ENCODE data around the gene USP32. TPM values are rescaled to one million over a fixed set of nuclear protein-coding genes. Genes with fewer than 3 reads are reported as not detected.

The USP32 gene
- total RNA-seq, 1 experiment from 2014 or later, result 73.5 TPM

GRCh38 chr17:60322056-60322387 lies 69.9 kb downstream of the USP32 start:
- H3K18ac ChIP-seq (ENCODE audit: insufficient read length, low read depth, low read length), result no peak overlapping the region
- no peak overlapping the region for H4K91ac ChIP-seq (ENCODE audit: insufficient read length, low read depth, low read length)
- no peak overlapping the region for H4K5ac ChIP-seq (ENCODE audit: insufficient read length, low read depth, low read length)
- no peak overlapping the region for H3K9ac ChIP-seq (ENCODE audit: extremely low read depth, insufficient read length, low read length)
- H2BK20ac ChIP-seq (ENCODE audit: low read depth, low read length, poor library complexity, severe bottlenecking), result no peak overlapping the region
- H2BK12ac ChIP-seq (ENCODE audit: insufficient read length, low read depth, low read length), result no peak overlapping the region
- H3K36me3 Mint-ChIP-seq (ENCODE audit: insufficient read depth in 1 of 3, low read depth in 3 of 3), result peaks cover 0 to under 1% (median 0%) of the 10 kb centered on the region in 3 experiments; a peak in 2 of 7 replicates
- no peaks in the 10 kb centered on the region; a peak in 1 of 5 replicates for H3K9me3 Mint-ChIP-seq
- DNase-seq, result no peak
- H2AFZ ChIP-seq (ENCODE audit: low read length), result no peak overlapping the region
- H3K56ac ChIP-seq (ENCODE audit: insufficient read length, low read depth, low read length), result no peak overlapping the region
- H3K27ac Mint-ChIP-seq, result no peak overlapping the region
- no peak overlapping the region for H3K23ac ChIP-seq (ENCODE audit: insufficient read length, low read depth, low read length)
- no peak overlapping the region for H3K4me2 ChIP-seq (ENCODE audit: insufficient read depth, insufficient read length, low read length)
- H3K79me1 ChIP-seq (ENCODE audit: insufficient read depth, low read depth, low read length, poor library complexity, severe bottlenecking), result peaks cover 9% of the 10 kb centered on the region
- H2BK120ac ChIP-seq (ENCODE audit: low read depth, low read length, poor library complexity, severe bottlenecking), result no peak overlapping the region
- peaks cover 16% of the 10 kb centered on the region for H3K79me2 ChIP-seq (ENCODE audit: insufficient read depth, low read length)
- no peaks in the 10 kb centered on the region for H3K27me3 ChIP-seq (ENCODE audit: insufficient read depth, low read length)
- no peak overlapping the region for H3T11ph ChIP-seq (ENCODE audit: low read length)
- H3K4me1 ChIP-seq (ENCODE audit: insufficient read depth, low read length), result peaks cover 5% of the 10 kb centered on the region; the same call in 1 of the 2 replicates
- H2AK5ac ChIP-seq (ENCODE audit: insufficient read length, low read length), result no peak overlapping the region
- H4K20me1 ChIP-seq (ENCODE audit: control insufficient read depth, insufficient read depth, insufficient read length), result no peaks in the 10 kb centered on the region
- TF ChIP-seq CTCF (conservative IDR thresholded peaks at IDR 0.05), result no peak
- no peak overlapping the region for H3K4me3 Mint-ChIP-seq
- peaks cover 16 to 21% of the 10 kb centered on the region in 2 experiments for H3K4me1 Mint-ChIP-seq
- H3K14ac ChIP-seq (ENCODE audit: insufficient read depth, low read length), result no peak overlapping the region
- no CpG with 5 or more reads among the region's 2 CpGs for WGBS (ENCODE audit: extremely low coverage, insufficient read length, low lambda C conversion rate)
- no peak overlapping the region for H4K8ac ChIP-seq (replicated peaks; ENCODE audit: insufficient read length, low read depth, low read length)
- no peak overlapping the region for H2BK5ac ChIP-seq (ENCODE audit: insufficient read length, low read length)
- H3K27ac ChIP-seq (ENCODE audit: insufficient read length, low read depth, low read length), result no peak overlapping the region
- H2BK15ac ChIP-seq (ENCODE audit: low read depth, low read length), result no peak overlapping the region
- H3K23me2 ChIP-seq (ENCODE audit: insufficient read length, low read depth, low read length, poor library complexity, severe bottlenecking), result no peaks in the 10 kb centered on the region
- H3K27me3 Mint-ChIP-seq (ENCODE audit: low read depth), result no peaks in the 10 kb centered on the region
- no peak overlapping the region for H3K4ac ChIP-seq (ENCODE audit: low read depth, low read length)
- no peaks in the 10 kb centered on the region for H3K9me3 ChIP-seq (ENCODE audit: control insufficient read depth, low read depth, low read length)
